Right lobe of liver (tissue), 4 donors: Measurements from ENCODE around the gene NCSTN.

ENCODE experiments used
- POLR2A ChIP-seq: fragments of 450-650 bp; IDR thresholded peaks from one replicate; pipeline ENCODE4 v1.6.1; 2017; ENCODE audit warnings: antibody characterized with exemption, mild to moderate bottlenecking
- TF ChIP-seq, protein P1 (sequence below), 4 donors: fragments of 200-600 bp in 3 of 4; fragments of 450-650 bp in 1 of 4; IDR thresholded peaks; one replicate each; pipeline versions ENCODE4 v1.5.1 to v1.8.0; 2016 to 2022; ENCODE audit warnings: antibody characterized with exemption in 4 of 4, mild to moderate bottlenecking in 2 of 4
- donor health status: DM: no; HTN: no; CAD: no.
- donor health status: DM: no; HTN: no; CAD: no.
- donor health status: DM: no; HTN: yes; CAD: no.

DNA sequence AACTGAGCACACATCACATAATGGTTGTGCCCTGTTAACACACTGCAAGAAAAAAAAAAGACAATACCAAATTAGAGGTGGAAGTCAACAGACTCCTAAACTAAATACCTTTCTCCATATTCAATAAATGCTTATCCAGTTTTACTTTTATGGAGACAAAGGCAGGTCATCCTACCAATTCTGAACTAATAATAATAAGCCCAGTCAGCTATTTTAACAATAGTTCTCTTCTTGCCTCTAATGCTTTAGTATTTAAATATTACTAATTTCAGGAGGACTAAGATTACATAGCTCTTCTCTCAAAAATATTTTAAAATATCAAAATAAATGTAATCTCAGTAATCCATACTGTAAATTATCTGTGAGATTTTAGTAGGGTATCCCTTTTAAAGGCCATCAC is 10.7 kb upstream of the NCSTN start:
- TF ChIP-seq, protein P1, sequence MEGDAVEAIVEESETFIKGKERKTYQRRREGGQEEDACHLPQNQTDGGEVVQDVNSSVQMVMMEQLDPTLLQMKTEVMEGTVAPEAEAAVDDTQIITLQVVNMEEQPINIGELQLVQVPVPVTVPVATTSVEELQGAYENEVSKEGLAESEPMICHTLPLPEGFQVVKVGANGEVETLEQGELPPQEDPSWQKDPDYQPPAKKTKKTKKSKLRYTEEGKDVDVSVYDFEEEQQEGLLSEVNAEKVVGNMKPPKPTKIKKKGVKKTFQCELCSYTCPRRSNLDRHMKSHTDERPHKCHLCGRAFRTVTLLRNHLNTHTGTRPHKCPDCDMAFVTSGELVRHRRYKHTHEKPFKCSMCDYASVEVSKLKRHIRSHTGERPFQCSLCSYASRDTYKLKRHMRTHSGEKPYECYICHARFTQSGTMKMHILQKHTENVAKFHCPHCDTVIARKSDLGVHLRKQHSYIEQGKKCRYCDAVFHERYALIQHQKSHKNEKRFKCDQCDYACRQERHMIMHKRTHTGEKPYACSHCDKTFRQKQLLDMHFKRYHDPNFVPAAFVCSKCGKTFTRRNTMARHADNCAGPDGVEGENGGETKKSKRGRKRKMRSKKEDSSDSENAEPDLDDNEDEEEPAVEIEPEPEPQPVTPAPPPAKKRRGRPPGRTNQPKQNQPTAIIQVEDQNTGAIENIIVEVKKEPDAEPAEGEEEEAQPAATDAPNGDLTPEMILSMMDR (IDR thresholded peaks at IDR 0.05): no peak
- no peak for TF ChIP-seq POLR2A
